ENCODE results near the gene BFSP2. TPM values are rescaled to one million over a fixed set of nuclear protein-coding genes. Genes with fewer than 3 reads are reported as not detected.

Gene BFSP2
- total and polyA plus RNA-seq, 2 of the 4 experiments (the other 2 are of a cell fraction): not detected

DNA sequence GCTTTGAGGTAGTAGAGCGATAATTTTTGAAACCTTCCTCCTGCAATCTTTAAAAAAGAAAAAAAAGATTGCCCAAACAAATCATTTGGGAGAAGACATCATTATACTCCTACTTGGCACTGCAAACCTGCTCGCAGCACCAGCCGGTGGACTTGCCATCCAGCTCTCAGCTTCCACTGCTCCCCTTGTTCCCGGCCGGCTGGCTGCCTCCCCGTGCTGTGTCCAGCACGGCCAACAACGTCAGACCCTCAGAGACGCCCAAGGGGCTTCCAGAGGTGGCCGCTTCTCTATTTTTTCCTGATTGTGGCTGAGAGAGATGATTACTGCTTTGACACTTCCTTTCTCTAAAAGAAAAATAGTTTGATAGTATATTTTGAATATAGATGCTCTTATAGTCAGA, 3.0 kb upstream of the BFSP2 start:
- H2BK5ac ChIP-seq (ENCODE audit: low read depth, low read length, poor library complexity, severe bottlenecking): no peak overlapping the region
- no peak overlapping the region for H3K27ac ChIP-seq (ENCODE audit: insufficient read depth, low read length)
- H4K20me1 ChIP-seq (ENCODE audit: insufficient read depth, low read length): no peaks in the 10 kb centered on the region
- H2BK120ac ChIP-seq (ENCODE audit: low read depth, low read length): no peak overlapping the region
- no peak overlapping the region for H3K23ac ChIP-seq (ENCODE audit: low read depth, low read length)
- no peaks in the 10 kb centered on the region for H3K27me3 ChIP-seq (ENCODE audit: control insufficient read depth, insufficient read depth, low read length)
- POLR2A ChIA-PET (ENCODE audit: unreplicated experiment): no interaction called here
- WGBS, 2 experiments (ENCODE audit: extremely low coverage in 2 of 2, insufficient read length in 1 of 2): 92% methylated on average over 2 of the region's 10 CpGs; no CpG with 5 or more reads in 1 of the 2 experiments
- no peak for TF ChIP-seq BHLHE40 (IDR thresholded peaks at IDR 0.05; ENCODE audit: low read depth, low read length)
- H3K9me3 ChIP-seq (ENCODE audit: control insufficient read depth, insufficient read depth, low read length): peaks cover 2% of the 10 kb centered on the region; the same call in 1 of the 2 replicates
- peaks cover 12% of the 10 kb centered on the region; the same call in 1 of the 2 replicates for H3K9me1 ChIP-seq (ENCODE audit: insufficient read depth, low read length)
- no peak overlapping the region for H4K91ac ChIP-seq (ENCODE audit: insufficient read depth, low read depth, low read length)
- in situ Hi-C loops (cut with MboI; ENCODE audit: low sequenced_read_pairs): no loop called here
- H3K18ac ChIP-seq (ENCODE audit: low read depth, low read length): no peak overlapping the region
- intact Hi-C loops (cut with micrococcal nuclease): no loop called here
- H2AK9ac ChIP-seq (replicated peaks; ENCODE audit: low read depth, low read length, poor library complexity): no peak overlapping the region
- H3K36me3 ChIP-seq (ENCODE audit: control insufficient read depth, insufficient read depth, low read length): no peaks in the 10 kb centered on the region
- DNase-seq (no peak), ATAC-seq (ENCODE audit: low read depth) (no peak)
- no peak overlapping the region for H2BK20ac ChIP-seq (ENCODE audit: low read depth, low read length)
- peaks cover 6% of the 10 kb centered on the region for H3K4me1 ChIP-seq (ENCODE audit: control insufficient read depth, insufficient read depth, low read length)
- no peak overlapping the region for H4K5ac ChIP-seq (ENCODE audit: low read depth, low read length)
- dilution Hi-C loops (cut with HindIII; ENCODE audit: low sequenced_read_pairs, unreplicated experiment): no loop called here
- H3K4me2 ChIP-seq (ENCODE audit: low read depth, low read length): no peak overlapping the region
- H3K56ac ChIP-seq (ENCODE audit: extremely low read depth, insufficient read depth, low read length): no peak overlapping the region
- H3K14ac ChIP-seq (replicated peaks; ENCODE audit: low read depth, low read length): no peak overlapping the region
- BruUV-seq (replicated peaks): no TSS peak
- no peak overlapping the region for H3K9ac ChIP-seq (ENCODE audit: low read depth, low read length)
- H2BK15ac ChIP-seq (ENCODE audit: low read depth, low read length): no peak overlapping the region
- H3K4ac ChIP-seq (ENCODE audit: low read depth, low read length): no peak overlapping the region
- CTCF ChIA-PET: no interaction called here
- no peak overlapping the region for H2AK5ac ChIP-seq (ENCODE audit: low read depth, low read length)
- H3K4me3 ChIP-seq (ENCODE audit: insufficient read depth, low read depth, low read length): no peak overlapping the region
- no peak overlapping the region for H2AFZ ChIP-seq (replicated peaks; ENCODE audit: low read length, poor library complexity)
- no peak overlapping the region for H4K8ac ChIP-seq (ENCODE audit: low read depth in 2 of 2, low read length in 2 of 2)
- H3K79me1 ChIP-seq (ENCODE audit: low read depth in 1 of 2, low read length in 2 of 2): peaks cover 10 to 18% of the 10 kb centered on the region in 2 experiments
